Thyroid gland (tissue), 4 donors: Measurements from ENCODE around the gene CGB8. TPM values are rescaled to one million over a fixed set of nuclear protein-coding genes. Genes with fewer than 3 reads are reported as not detected.
A peak's percentile ranks its signal among the peaks of the same experiment; 100 is the strongest.
"Not testable (repeated sequence)": the region's sequence is repeated elsewhere in the genome, so short reads cannot be mapped to it uniquely, and the experiment has no call there.

Experiments used
- DNase-seq, 2 donors: peaks; one replicate each; pipeline ENCODE4 v3.0.0-alpha.2; 2019
- H3K27ac ChIP-seq, 3 donors: fragments of 200-600 bp; sonication (generic); 1 replicate in 2 of 3; 2 replicates in 1 of 3; pipeline ENCODE4 v1.5.1; 2016 to 2019; ENCODE audit warnings: mild to moderate bottlenecking in 1 of 3, moderate library complexity in 1 of 3
- H3K27me3 ChIP-seq: fragments of 200-600 bp; sonication (generic); one replicate; pipeline ENCODE4 v1.5.1; 2019
- H3K36me3 ChIP-seq, 2 donors: fragments of 200-600 bp; sonication (generic); one replicate each; pipeline ENCODE4 v1.5.1; 2016 to 2019
- H3K4me1 ChIP-seq, 2 donors: fragments of 200-600 bp; sonication (generic); one replicate each; pipeline ENCODE4 v1.5.1; 2017 to 2019
- H3K4me3 ChIP-seq, 3 donors: fragments of 200-600 bp; sonication (generic); replicated peaks in 1 of 3; 1 replicate in 2 of 3; 2 replicates in 1 of 3; pipeline ENCODE4 v1.5.1; 2016; ENCODE audit warnings: mild to moderate bottlenecking in 1 of 3
- H3K9me3 ChIP-seq: fragments of 200-600 bp; sonication (generic); one replicate; pipeline ENCODE4 v1.5.1; 2017
- CTCF ChIP-seq, 6 experiments: fragments of 200-600 bp in 3 of 6; fragments of 450-650 bp in 3 of 6; sonication (generic) in 3 of 6; IDR thresholded peaks; one replicate each; pipeline ENCODE4 v1.5.1; 2016 to 2019; ENCODE audit warnings: antibody characterized with exemption in 6 of 6, mild to moderate bottlenecking in 2 of 6, inconsistent platforms in 1 of 6, moderate library complexity in 1 of 6
- POLR2A ChIP-seq, 2 donors: fragments of 450-650 bp; IDR thresholded peaks; one replicate each; pipeline ENCODE4 v1.6.1; 2017; ENCODE audit warnings: antibody characterized with exemption in 2 of 2, mild to moderate bottlenecking in 2 of 2, moderate library complexity in 1 of 2
- WGBS, 2 donors: methylation state at CpG; one replicate each; pipeline ENCODE4 v1.1.5; 2017; 5-methylcytosine and 5-hydroxymethylcytosine counted together
- intact Hi-C: fragments of 100-400 bp; cut with DNase I; formaldehyde crosslinking; loops from one replicate; pipeline ENCODE4 v1.15.1; 2023
- total RNA-seq, 4 donors: library from RNA; depleted of rRNA; stranded (reverse); fragments of >200 nt; gene quantifications; one replicate each; pipeline ENCODE4 v1.2.3, GENCODE V29; 2016

The CGB8 gene
- total RNA-seq, 4 donors from 2014 or later: not detected

- H3K36me3 ChIP-seq, intact Hi-C loops, H3K27me3 ChIP-seq, H3K9me3 ChIP-seq, H3K4me1 ChIP-seq, H3K27ac ChIP-seq, H3K4me3 ChIP-seq, DNase-seq: not testable (repeated sequence)
- 53 to 87% methylated on average over 3 of the region's 15 CpGs for WGBS, 2 donors
These were observed 24.7 kb downstream of the CGB8 start, which contains the start of gene CGB3 for GRCh38 chr19:49024233-49024632. CGB3 (minus strand) TSS chr19:49024333; CDS start chr19:49023971, 362 bp downstream.

GRCh38 chr19:49022116-49022515, 26.8 kb downstream of the CGB8 start:
- intact Hi-C loops: no loop called here
- TF ChIP-seq POLR2A (IDR thresholded peaks at IDR 0.05) (no peak), CTCF (IDR thresholded peaks at IDR 0.05) (no peak)
- no peaks in the 10 kb centered on the region for H3K36me3 ChIP-seq
- DNase-seq: no peak
- H3K9me3 ChIP-seq: no peaks in the 10 kb centered on the region
- no peaks in the 10 kb centered on the region for H3K27me3 ChIP-seq
- no peak overlapping the region for H3K27ac ChIP-seq
- no peak overlapping the region for H3K4me3 ChIP-seq
- WGBS, 2 donors: 90 to 94% methylated on average over 9 of the region's 9 CpGs
- peaks cover 17 to 24% of the 10 kb centered on the region in 2 donors for H3K4me1 ChIP-seq

- no peak for DNase-seq
- Histone ChIP-seq H3K4me1 (peaks cover 17 to 24% of the 10 kb centered on the region in 2 donors), H3K9me3 (no peaks in the 10 kb centered on the region), H3K36me3 (no peaks in the 10 kb centered on the region), H3K27ac (no peak overlapping the region), H3K4me3 (no peak overlapping the region), H3K27me3 (no peaks in the 10 kb centered on the region)
- intact Hi-C loops: no loop called here
- TF ChIP-seq POLR2A (IDR thresholded peaks at IDR 0.05) (no peak), CTCF (IDR thresholded peaks at IDR 0.05) (no peak)
- WGBS, 2 donors: 28 to 32% methylated on average over 16 of the region's 16 CpGs
These were observed 27.7 kb downstream of the CGB8 start for GRCh38 chr19:49020931-49021895.

- Histone ChIP-seq H3K4me1 (peaks cover 17 to 24% of the 10 kb centered on the region in 2 donors), H3K36me3 (no peaks in the 10 kb centered on the region), H3K27ac (no peak overlapping the region), H3K4me3 (no peak overlapping the region), H3K9me3 (no peaks in the 10 kb centered on the region), H3K27me3 (no peaks in the 10 kb centered on the region)
- DNase-seq: peak in 1 of 2 donors; percentile 22
- TF ChIP-seq CTCF (IDR thresholded peaks at IDR 0.05) (no peak), POLR2A (IDR thresholded peaks at IDR 0.05) (no peak)
- WGBS, 2 donors: 68 to 78% methylated on average over 11 of the region's 11 CpGs
- intact Hi-C loops: no loop called here
These were observed 28.6 kb downstream of the CGB8 start for GRCh38 chr19:49020342-49020741.

GRCh38 chr19:49019242-49019932, 29.5 kb downstream of the CGB8 start:
- intact Hi-C loops: no loop called here

GRCh38 chr19:49018388-49019241, 30.3 kb downstream of the CGB8 start:
- 6 to 30% methylated on average over 9 to 35 of the region's 50 CpGs for WGBS, 2 donors
- H3K27ac ChIP-seq, intact Hi-C loops, H3K27me3 ChIP-seq, H3K9me3 ChIP-seq, H3K36me3 ChIP-seq: not testable (repeated sequence)
- DNase-seq: peak in 1 of 2 donors; percentile 17
- H3K4me3 ChIP-seq: peak overlapping the region in 1 of 3 donors; percentile 25
- peaks cover 17 to 24% of the 10 kb centered on the region in 2 donors for H3K4me1 ChIP-seq

More at GRCh38 chr19:49019242-49019932, 29.5 kb downstream of the CGB8 start:
- WGBS, 2 donors: 15 to 17% methylated on average over 13 to 22 of the region's 41 CpGs
- H3K4me1 ChIP-seq: peaks cover 17 to 24% of the 10 kb centered on the region in 2 donors
- peaks cover 0 to 5% of the 10 kb centered on the region in 2 donors for H3K36me3 ChIP-seq
- H3K9me3 ChIP-seq: no peaks in the 10 kb centered on the region
- TF ChIP-seq POLR2A (IDR thresholded peaks at IDR 0.05) (no peak), CTCF (IDR thresholded peaks at IDR 0.05) (no peak)
- no peak overlapping the region for H3K27ac ChIP-seq
- peak overlapping the region in 1 of 3 donors; percentile 25 for H3K4me3 ChIP-seq
- peak; percentile 61 to 82 for DNase-seq
- H3K27me3 ChIP-seq: no peaks in the 10 kb centered on the region
